ENCODE data around the gene ARHGAP44.

ARHGAP44 gene

DNA sequence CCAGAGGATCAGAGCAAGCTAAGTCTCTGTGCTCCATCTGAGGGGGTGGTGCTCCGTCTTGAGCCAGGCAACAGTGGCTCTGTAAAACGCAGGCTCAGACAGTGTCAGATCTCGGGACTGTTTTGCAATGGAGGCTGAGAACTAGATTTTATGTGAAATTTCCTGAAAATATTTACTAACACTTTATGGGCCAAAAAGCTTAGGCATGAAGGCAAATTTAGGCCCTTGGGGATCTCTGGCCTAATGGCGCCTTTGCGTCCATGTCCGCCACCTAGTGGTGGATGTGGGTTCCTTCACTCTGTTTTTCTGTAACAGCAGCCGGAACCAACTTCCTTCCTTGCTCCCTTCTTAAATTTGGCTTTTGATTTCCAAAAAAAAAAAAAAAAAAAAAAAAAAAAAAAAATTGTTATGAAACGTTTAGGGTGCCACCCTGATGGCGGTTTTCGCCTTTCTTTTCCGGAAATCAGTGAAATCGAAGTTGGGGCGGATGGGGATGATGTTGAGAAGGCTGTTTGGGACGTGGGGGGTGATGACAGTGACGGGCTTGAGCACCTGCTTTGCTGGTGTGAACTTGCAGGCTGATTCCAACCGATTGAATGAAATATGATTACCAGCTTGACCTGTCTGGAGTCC lies 242.5 kb downstream of the ARHGAP44 start:
- DNase-seq, result no peak

DNA sequence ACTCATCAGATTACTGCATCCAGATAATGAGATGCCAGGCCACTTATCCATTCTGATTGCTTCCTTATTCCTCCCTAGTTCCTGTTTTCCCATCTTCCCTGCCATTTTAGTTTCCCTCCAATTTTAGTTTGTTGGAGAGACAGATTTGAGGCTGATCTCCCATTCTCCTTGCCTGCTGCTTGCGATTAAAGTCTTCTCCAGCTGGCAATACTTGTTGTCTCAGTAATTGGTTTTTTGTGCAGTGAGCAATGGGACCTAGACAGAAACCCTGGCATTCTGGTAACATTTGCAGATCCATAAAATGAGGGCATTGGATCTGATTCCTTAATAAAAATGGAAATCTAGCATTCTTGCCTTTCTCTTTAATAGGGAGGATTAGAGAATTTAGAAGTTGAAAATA lies 246.1 kb downstream of the ARHGAP44 start:
- no peak for DNase-seq

DNA sequence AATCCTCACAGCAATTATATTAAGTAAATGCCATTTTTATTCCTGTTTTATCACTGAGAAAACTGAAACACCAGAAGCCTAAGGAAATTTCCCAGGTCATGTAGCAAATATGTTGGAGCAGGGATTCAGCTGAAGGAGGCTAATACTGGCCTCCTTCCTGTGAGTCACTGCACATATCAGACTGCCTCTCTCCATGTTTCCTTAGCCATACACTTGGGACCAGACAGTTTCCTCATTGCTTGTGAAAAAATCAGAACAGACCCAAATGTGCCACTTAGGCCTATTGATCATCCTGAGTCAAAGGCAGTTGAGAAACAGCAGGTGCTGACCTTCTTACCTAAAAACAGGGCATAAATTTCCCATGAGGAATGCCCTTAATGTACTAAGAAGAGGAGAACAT lies 247.5 kb downstream of the ARHGAP44 start:
- no peak for DNase-seq

DNA sequence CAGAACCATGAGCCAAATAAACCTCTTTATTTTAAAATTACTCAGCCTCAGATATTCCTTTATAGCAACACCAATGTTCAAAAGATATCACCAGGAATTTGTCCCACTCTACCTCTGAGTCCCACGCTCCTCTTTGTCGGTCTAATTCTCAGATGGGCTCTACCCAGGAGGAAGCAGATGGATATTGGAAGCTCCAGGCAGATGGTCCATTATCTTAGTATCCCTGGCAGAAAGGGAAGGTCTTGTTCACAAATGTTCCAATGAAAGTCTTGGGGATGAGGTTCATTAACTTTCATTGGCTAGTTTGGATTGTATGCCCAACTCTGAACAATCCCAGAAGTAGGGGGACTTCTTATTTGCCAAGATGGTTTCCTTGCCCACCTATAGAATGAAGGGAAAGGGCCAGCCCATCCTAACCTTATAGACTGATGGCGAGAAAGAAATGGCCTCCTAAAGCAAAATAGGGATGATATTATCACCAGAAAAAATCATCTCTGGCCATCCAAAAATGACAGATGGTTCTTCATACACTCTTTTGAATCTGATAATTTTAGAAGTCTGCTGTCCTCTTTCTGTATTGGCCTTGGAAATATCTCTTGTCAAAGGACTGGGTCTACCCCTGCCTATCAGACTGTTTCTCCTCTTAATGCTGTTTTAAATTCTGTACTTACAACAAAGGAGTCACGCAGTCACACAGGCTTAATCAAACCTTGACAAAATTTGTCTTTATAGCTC lies 249.8 kb downstream of the ARHGAP44 start:
- DNase-seq, result no peak

Measured in NCI-H1694 (cell line).